Nasal cavity respiratory epithelium epithelial cell of viscerocranial mucosa (primary cell): Measurements from ENCODE around the gene TNC. TPM values are rescaled to one million over a fixed set of nuclear protein-coding genes. Genes with fewer than 3 reads are reported as not detected.

Experiments used
- total RNA-seq: library from RNA; depleted of rRNA; stranded (reverse); fragments of >200 nt; gene quantifications from 2 replicates; pipeline ENCODE4 v1.2.3, GENCODE V29; 2014

The TNC gene
- 285 and 483 TPM in 2 replicates for total RNA-seq

DNA sequence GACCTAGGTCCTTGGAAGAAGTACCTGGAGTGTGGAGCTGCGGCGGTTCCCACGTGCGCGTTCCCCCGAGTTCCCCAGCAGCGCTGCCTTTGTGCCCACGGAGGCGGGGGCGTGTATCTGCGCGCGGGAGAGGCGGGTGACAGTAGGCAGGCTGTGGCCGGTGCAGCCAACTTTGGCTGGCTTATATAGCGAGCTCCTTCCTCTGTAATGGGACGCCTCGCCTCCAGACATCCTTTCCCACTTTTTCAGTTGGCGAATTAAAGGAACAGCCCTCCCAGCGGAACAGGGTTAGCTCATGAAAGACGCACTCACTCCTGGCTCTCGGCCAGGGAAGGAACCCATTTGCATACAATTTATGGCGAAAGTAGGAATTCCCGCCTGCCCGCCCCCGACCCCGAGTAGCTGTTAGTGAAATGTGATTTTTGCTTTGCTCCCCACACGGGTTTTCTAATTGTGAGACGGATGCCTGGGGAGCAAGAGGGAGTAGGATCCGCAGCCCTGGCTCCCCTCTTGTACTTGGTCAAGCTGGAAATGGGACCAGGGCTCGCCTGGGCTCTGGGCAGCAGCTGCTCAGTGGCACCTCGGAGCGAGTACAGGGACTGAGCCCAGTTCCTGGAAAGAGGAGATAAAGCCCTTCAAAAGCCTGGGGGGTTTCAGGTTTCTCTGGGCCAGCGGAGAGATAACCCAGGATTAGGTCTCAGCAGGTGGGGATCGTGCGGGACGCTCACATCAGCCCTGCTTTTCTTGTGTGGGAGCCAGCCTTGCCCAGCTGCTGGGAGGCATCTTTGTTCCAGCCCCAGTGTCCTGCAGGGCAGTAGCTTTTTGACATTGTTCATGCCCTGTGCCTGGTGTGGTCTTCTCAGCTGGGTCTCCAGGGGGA is at the start of gene TNC:
TSS of gene TNC (minus strand) at position 159 of the 880 bp plus-strand sequence. CDS start 27,139 bp downstream, outside the sequence.

Other genes starting within 250 kb of the TNC start
- not detected in 2 replicates for gene TNFSF8, start 187.6 kb downstream of the TNC start, total RNA-seq